NCI-H2107 treated with DMSO at 0.1 percent for 48 hours (cell line): ENCODE data around the gene SQSTM1.

Experiments
- DNase-seq: peaks from one replicate; lab custom pipeline; 2025; ENCODE audit not compliant: unreplicated experiment; lab: John Stamatoyannopoulos, UW

The SQSTM1 gene

GRCh38 chr5:179872055-179872827 is 51.5 kb downstream of the SQSTM1 start:
- DNase-seq: no peak

GRCh38 chr5:179872828-179873575 is 52.3 kb downstream of the SQSTM1 start:
- DNase-seq: no peak

- DNase-seq: no peak
Measured at GRCh38 chr5:179873588-179874110, 52.9 kb downstream of the SQSTM1 start.

- DNase-seq: no peak
Measured at GRCh38 chr5:179874136-179874535, 53.4 kb downstream of the SQSTM1 start.

GRCh38 chr5:179874536-179875292 is 54.0 kb downstream of the SQSTM1 start:
- no peak for DNase-seq

DNA sequence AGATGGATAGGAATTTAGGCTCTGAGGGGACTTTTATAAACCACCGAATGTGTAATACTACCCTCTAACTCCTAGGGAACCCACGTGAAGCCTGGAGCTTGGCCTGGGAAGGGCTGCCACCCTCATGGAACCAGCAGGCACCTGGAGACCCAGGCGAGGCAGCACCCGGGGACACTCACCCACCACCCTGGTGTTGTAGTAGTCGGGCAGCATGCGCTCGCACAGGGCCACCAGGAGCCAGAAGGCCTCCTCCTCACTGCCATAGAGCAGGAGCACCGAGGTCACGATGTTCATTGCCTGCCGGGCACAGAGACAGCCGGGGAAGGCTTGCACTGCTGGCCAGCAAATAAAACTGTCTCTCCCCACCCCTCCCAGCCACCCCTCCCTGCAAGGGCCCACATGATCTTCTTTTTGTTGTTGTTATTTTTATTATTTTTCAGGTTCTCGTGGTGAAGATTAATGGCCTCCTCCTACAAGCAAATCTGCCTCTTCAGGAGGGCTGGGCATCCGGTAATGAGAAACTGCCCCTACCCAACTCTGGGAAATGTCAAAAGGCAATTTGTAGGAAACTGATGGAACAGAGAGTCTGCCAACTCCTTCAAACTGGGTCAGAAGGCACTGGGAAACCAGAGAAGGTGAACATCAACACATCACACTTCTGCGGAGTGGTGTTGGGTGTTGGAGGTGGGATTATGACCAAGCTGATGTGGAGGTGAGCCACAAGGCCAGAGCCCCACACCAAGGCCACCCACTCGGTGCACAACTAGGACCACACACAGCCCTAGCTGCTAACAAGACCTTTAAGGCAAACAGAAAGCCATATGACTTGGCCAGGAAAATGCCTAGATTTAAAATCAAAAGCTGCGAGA is 55.3 kb downstream of the SQSTM1 start:
- DNase-seq: no peak

DNA sequence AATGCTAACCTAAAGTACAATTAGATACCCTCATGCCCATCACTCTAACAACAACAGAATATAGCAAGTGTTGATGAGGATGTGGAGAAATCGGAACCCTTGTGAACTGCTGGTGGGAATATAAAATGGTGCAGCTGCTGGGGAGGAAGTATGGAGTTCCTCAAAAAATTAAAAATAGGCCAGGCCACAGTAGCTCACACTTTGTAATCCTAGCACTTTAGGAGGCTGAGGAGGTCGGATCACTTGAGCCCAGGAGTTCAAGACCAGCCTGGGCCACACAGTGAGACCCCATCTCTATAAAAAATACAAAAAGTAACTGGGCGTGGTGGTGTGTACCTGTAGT is 55.9 kb downstream of the SQSTM1 start:
- no peak for DNase-seq

- DNase-seq: no peak
Measured at GRCh38 chr5:179878222-179879002, 57.7 kb downstream of the SQSTM1 start.

- no peak for DNase-seq
Measured at GRCh38 chr5:179879003-179879689, 58.4 kb downstream of the SQSTM1 start.

DNA sequence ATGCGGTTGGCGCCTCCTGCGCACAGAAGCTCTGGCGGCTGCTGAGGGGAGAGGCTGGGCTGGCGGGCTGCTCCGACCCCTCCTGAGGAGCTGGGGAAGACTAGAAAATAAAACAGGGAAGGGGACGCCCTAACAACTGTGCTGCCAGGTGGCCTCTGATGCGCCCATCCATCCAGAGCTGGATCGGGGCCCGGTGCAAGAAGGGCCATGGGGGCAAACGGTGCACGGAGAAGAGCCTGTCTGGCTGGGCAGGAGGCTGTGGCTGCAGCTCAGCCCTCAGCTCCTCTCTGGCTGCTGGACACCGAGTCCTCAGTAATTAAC is 58.9 kb downstream of the SQSTM1 start:
- DNase-seq: no peak

GRCh38 chr5:179880066-179880650 is 59.5 kb downstream of the SQSTM1 start:
- no peak for DNase-seq

DNA sequence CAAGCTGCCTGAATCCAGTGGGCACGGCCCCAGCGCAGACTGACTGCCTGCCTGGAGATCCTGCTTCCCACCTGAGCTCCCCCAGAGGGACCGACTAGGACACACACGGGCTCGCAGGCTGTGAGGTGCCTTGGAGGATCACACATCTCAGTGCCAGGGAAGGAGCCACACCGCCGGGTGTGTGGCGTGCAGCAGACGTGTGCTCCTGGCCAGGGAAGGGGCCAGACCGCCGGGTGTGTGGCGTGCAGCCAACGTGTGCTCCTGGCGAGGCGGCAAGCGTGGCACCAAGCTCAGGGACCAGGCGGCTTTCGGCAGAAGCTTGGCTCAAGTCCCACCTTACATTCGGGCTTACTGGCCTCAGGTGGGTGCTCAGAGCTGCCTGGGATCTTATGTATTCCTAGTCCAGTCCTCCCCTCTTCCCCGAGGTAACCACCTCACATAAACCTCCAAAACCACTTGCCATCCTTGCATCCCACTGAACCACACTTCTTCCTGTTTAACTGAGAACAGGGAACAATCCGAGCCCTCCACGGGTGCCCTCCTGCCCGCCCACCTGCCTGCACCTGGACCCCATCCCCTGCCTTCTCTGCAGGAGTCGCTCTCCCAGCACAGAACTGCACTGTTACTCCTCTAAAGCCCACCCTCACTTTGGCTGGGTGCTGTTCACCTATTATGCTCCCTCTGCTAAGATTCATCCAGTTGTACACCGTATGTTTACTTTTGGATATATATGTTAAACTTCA is 60.3 kb downstream of the SQSTM1 start:
- DNase-seq: no peak

DNA sequence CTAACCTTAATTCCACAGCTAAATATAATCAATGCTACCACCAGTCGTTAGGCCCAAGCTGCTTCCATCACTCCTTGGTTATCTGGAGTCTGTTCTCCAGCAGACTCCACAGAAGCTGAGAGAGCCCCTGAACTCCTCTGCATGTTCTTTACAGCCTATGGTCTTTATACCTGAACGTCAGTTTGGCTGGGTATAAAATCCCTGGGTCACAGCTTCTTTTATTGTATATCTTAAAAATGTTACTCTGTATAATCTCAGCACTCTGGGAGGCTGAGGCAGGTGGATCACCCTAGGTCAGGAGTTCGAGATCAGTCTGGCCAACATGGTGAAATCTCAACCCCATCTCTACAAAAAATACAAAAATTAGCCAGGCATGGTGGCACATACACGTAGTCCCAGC is 61.6 kb downstream of the SQSTM1 start:
- DNase-seq: no peak

GRCh38 chr5:179883163-179883562 is 62.5 kb downstream of the SQSTM1 start:
- no peak for DNase-seq

DNA sequence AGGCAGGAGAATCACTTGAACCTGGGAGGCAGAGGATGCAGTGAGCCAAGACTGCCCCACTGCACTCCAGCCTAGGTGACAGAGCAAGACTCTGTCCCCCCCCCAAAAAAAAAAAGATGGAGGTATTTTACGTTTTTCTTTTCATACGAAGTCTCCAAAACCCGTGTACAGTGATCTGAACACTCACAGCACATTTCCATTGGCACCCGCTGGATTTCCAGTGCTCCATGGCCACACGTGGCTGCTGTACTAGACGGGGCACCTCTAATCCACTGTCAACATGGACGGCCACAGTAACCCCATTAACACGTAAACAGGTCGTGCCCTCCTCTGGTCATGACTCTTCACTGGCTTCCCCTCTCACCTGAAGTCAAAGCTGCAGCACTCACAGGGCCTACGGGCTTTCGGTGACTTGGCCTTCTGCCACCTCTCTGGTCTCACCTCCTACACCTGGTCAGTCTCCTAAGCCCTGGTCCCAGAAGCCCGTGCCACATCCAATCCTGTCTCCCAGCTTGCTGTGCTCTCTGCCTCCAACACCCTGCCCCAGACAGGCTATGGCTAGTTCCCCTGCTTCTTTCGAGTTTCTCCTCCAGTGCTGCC is 64.9 kb downstream of the SQSTM1 start:
- DNase-seq: no peak

DNA sequence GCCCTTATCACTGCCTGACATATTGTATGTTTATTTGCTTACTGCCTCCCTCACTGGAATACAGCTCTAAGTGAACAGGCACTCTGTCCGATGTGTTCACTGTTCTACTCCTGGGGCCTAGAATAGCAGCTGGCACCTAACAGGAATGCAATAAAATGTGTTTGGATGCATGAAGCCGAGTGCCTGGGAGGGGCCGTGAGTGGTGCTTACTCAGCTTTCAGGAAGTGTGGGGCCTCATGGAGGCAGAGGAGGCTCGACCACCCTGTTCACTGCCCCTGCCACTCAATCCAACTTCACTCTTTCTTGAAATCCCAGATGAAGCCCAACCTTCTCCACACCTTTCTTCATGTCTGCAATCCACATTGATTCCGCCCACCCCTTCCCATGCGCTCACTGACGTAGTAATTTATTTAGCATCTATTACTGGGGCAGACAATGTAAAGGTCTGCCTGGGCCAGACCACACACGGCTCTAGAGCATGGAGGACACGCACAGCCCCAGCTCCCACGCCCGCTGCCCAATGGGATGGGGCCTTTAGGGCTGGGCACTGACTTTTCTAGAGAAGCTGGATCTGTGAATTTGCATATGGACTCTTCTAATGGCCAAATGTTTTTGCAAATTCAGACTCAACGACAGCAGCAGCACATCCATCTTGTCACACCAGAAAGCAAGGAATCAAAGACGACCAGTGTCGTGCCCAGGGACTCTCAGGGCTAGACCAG is 65.6 kb downstream of the SQSTM1 start:
- DNase-seq: no peak

DNA sequence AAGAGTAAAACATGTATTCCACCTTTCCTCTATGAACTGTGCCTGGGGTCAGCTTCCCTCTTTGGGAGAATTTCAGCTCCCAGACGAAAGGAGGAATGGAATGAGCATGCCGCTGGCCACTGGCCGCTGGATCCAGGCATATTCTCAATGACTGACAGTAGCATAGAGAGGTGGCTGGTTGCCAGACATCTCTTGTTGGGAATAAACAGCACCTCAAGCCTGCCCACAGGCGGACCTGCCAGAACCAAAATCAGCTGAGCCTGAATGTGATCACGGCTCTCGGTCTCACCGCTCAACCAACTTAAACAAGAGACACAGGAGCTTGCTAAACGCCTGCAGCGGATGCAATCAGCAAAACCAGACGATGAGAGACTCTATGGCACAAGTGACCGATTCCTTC is 66.4 kb downstream of the SQSTM1 start:
- no peak for DNase-seq
